Measurements from ENCODE around the gene DSCAML1.

Gene DSCAML1

GRCh38 chr11:117464778-117465177 lies 332.2 kb downstream of the DSCAML1 start:
- no peaks in the 10 kb centered on the region for H3K27me3 ChIP-seq (ENCODE audit: control insufficient read depth in 2 of 2, insufficient read depth in 2 of 2, low read length in 2 of 2)
- H3K36me3 ChIP-seq (ENCODE audit: control insufficient read depth in 2 of 2, insufficient read depth in 2 of 2, low read length in 2 of 2), result no peaks in the 10 kb centered on the region
- no peaks in the 10 kb centered on the region for H3K4me1 ChIP-seq (ENCODE audit: control insufficient read depth in 2 of 2, insufficient read depth in 2 of 2, low read length in 2 of 2)
- no peak overlapping the region for H3K27ac ChIP-seq (ENCODE audit: low read depth in 2 of 2, low read length in 2 of 2)
- no peak overlapping the region for H3K4me3 ChIP-seq (ENCODE audit: low read length in 2 of 2)
- no peak overlapping the region for H3K9ac ChIP-seq (ENCODE audit: low read depth in 1 of 2, low read length in 2 of 2)
- no peaks in the 10 kb centered on the region for H3K9me3 ChIP-seq (ENCODE audit: control insufficient read depth in 2 of 2, low read length in 2 of 2)

GRCh38 chr11:117462864-117463247 lies 334.2 kb downstream of the DSCAML1 start:
- H3K9ac ChIP-seq (ENCODE audit: low read depth in 1 of 2, low read length in 2 of 2), result no peak overlapping the region
- no peaks in the 10 kb centered on the region for H3K9me3 ChIP-seq (ENCODE audit: control insufficient read depth in 2 of 2, low read length in 2 of 2)
- no peaks in the 10 kb centered on the region for H3K27me3 ChIP-seq (ENCODE audit: control insufficient read depth in 2 of 2, insufficient read depth in 2 of 2, low read length in 2 of 2)

GRCh38 chr11:117462183-117462863 lies 334.7 kb downstream of the DSCAML1 start:
- H3K36me3 ChIP-seq (ENCODE audit: control insufficient read depth in 2 of 2, insufficient read depth in 2 of 2, low read length in 2 of 2), result no peaks in the 10 kb centered on the region

More at GRCh38 chr11:117462864-117463247, 334.2 kb downstream of the DSCAML1 start:
- H3K4me1 ChIP-seq (ENCODE audit: control insufficient read depth in 2 of 2, insufficient read depth in 2 of 2, low read length in 2 of 2), result no peaks in the 10 kb centered on the region
- H3K36me3 ChIP-seq (ENCODE audit: control insufficient read depth in 2 of 2, insufficient read depth in 2 of 2, low read length in 2 of 2), result no peaks in the 10 kb centered on the region
- H3K27ac ChIP-seq (ENCODE audit: low read depth in 2 of 2, low read length in 2 of 2), result no peak overlapping the region
- no peak overlapping the region for H3K4me3 ChIP-seq (ENCODE audit: low read length in 2 of 2)

GRCh38 chr11:117461396-117462182 lies 335.4 kb downstream of the DSCAML1 start:
- no peak overlapping the region for H3K27ac ChIP-seq (ENCODE audit: low read depth in 2 of 2, low read length in 2 of 2)

More at GRCh38 chr11:117462183-117462863, 334.7 kb downstream of the DSCAML1 start:
- H3K27ac ChIP-seq (ENCODE audit: low read depth in 2 of 2, low read length in 2 of 2), result no peak overlapping the region
- no peak overlapping the region for H3K9ac ChIP-seq (ENCODE audit: low read depth in 1 of 2, low read length in 2 of 2)
- H3K4me1 ChIP-seq (ENCODE audit: control insufficient read depth in 2 of 2, insufficient read depth in 2 of 2, low read length in 2 of 2), result no peaks in the 10 kb centered on the region
- H3K27me3 ChIP-seq (ENCODE audit: control insufficient read depth in 2 of 2, insufficient read depth in 2 of 2, low read length in 2 of 2), result no peaks in the 10 kb centered on the region
- no peak overlapping the region for H3K4me3 ChIP-seq (ENCODE audit: low read length in 2 of 2)
- no peaks in the 10 kb centered on the region for H3K9me3 ChIP-seq (ENCODE audit: control insufficient read depth in 2 of 2, low read length in 2 of 2)

GRCh38 chr11:117459979-117460300 lies 337.1 kb downstream of the DSCAML1 start:
- no peaks in the 10 kb centered on the region for H3K27me3 ChIP-seq (ENCODE audit: control insufficient read depth in 2 of 2, insufficient read depth in 2 of 2, low read length in 2 of 2)
- no peak overlapping the region for H3K27ac ChIP-seq (ENCODE audit: low read depth in 2 of 2, low read length in 2 of 2)
- H3K9ac ChIP-seq (ENCODE audit: low read depth in 1 of 2, low read length in 2 of 2), result no peak overlapping the region
- H3K4me3 ChIP-seq (ENCODE audit: low read length in 2 of 2), result no peak overlapping the region
- H3K9me3 ChIP-seq (ENCODE audit: control insufficient read depth in 2 of 2, low read length in 2 of 2), result no peaks in the 10 kb centered on the region
- no peaks in the 10 kb centered on the region for H3K36me3 ChIP-seq (ENCODE audit: control insufficient read depth in 2 of 2, insufficient read depth in 2 of 2, low read length in 2 of 2)
- no peaks in the 10 kb centered on the region for H3K4me1 ChIP-seq (ENCODE audit: control insufficient read depth in 2 of 2, insufficient read depth in 2 of 2, low read length in 2 of 2)

More at GRCh38 chr11:117461396-117462182, 335.4 kb downstream of the DSCAML1 start:
- Histone ChIP-seq H3K4me3 (ENCODE audit: low read length in 2 of 2) (no peak overlapping the region), H3K9me3 (ENCODE audit: control insufficient read depth in 2 of 2, low read length in 2 of 2) (no peaks in the 10 kb centered on the region), H3K27me3 (ENCODE audit: control insufficient read depth in 2 of 2, insufficient read depth in 2 of 2, low read length in 2 of 2) (no peaks in the 10 kb centered on the region), H3K9ac (ENCODE audit: low read depth in 1 of 2, low read length in 2 of 2) (no peak overlapping the region), H3K4me1 (ENCODE audit: control insufficient read depth in 2 of 2, insufficient read depth in 2 of 2, low read length in 2 of 2) (no peaks in the 10 kb centered on the region), H3K36me3 (ENCODE audit: control insufficient read depth in 2 of 2, insufficient read depth in 2 of 2, low read length in 2 of 2) (no peaks in the 10 kb centered on the region)

GRCh38 chr11:117459123-117459978 lies 337.7 kb downstream of the DSCAML1 start:
- H3K27me3 ChIP-seq (ENCODE audit: control insufficient read depth in 2 of 2, insufficient read depth in 2 of 2, low read length in 2 of 2), result no peaks in the 10 kb centered on the region
- no peaks in the 10 kb centered on the region for H3K36me3 ChIP-seq (ENCODE audit: control insufficient read depth in 2 of 2, insufficient read depth in 2 of 2, low read length in 2 of 2)
- H3K27ac ChIP-seq (ENCODE audit: low read depth in 2 of 2, low read length in 2 of 2), result no peak overlapping the region
- H3K4me1 ChIP-seq (ENCODE audit: control insufficient read depth in 2 of 2, insufficient read depth in 2 of 2, low read length in 2 of 2), result no peaks in the 10 kb centered on the region
- no peak overlapping the region for H3K9ac ChIP-seq (ENCODE audit: low read depth in 1 of 2, low read length in 2 of 2)
- H3K9me3 ChIP-seq (ENCODE audit: control insufficient read depth in 2 of 2, low read length in 2 of 2), result no peaks in the 10 kb centered on the region
- no peak overlapping the region for H3K4me3 ChIP-seq (ENCODE audit: low read length in 2 of 2)

GRCh38 chr11:117458275-117459122 lies 338.5 kb downstream of the DSCAML1 start:
- Histone ChIP-seq H3K4me3 (ENCODE audit: low read length in 2 of 2) (no peak overlapping the region), H3K4me1 (ENCODE audit: control insufficient read depth in 2 of 2, insufficient read depth in 2 of 2, low read length in 2 of 2) (no peaks in the 10 kb centered on the region), H3K9ac (ENCODE audit: low read depth in 1 of 2, low read length in 2 of 2) (no peak overlapping the region), H3K27ac (ENCODE audit: low read depth in 2 of 2, low read length in 2 of 2) (no peak overlapping the region), H3K36me3 (ENCODE audit: control insufficient read depth in 2 of 2, insufficient read depth in 2 of 2, low read length in 2 of 2) (no peaks in the 10 kb centered on the region), H3K9me3 (ENCODE audit: control insufficient read depth in 2 of 2, low read length in 2 of 2) (no peaks in the 10 kb centered on the region), H3K27me3 (ENCODE audit: control insufficient read depth in 2 of 2, insufficient read depth in 2 of 2, low read length in 2 of 2) (no peaks in the 10 kb centered on the region)

- Histone ChIP-seq H3K9me3 (ENCODE audit: control insufficient read depth in 2 of 2, low read length in 2 of 2) (no peaks in the 10 kb centered on the region), H3K9ac (ENCODE audit: low read depth in 1 of 2, low read length in 2 of 2) (no peak overlapping the region), H3K4me1 (ENCODE audit: control insufficient read depth in 2 of 2, insufficient read depth in 2 of 2, low read length in 2 of 2) (no peaks in the 10 kb centered on the region), H3K27me3 (ENCODE audit: control insufficient read depth in 2 of 2, insufficient read depth in 2 of 2, low read length in 2 of 2) (no peaks in the 10 kb centered on the region), H3K36me3 (ENCODE audit: control insufficient read depth in 2 of 2, insufficient read depth in 2 of 2, low read length in 2 of 2) (no peaks in the 10 kb centered on the region), H3K27ac (ENCODE audit: low read depth in 2 of 2, low read length in 2 of 2) (no peak overlapping the region), H3K4me3 (ENCODE audit: low read length in 2 of 2) (no peak overlapping the region)
Measured at GRCh38 chr11:117457835-117458234, 339.2 kb downstream of the DSCAML1 start.

- Histone ChIP-seq H3K27ac (ENCODE audit: low read depth in 2 of 2, low read length in 2 of 2) (no peak overlapping the region), H3K9ac (ENCODE audit: low read depth in 1 of 2, low read length in 2 of 2) (no peak overlapping the region)
Measured at GRCh38 chr11:117457031-117457785, 339.8 kb downstream of the DSCAML1 start.

More at GRCh38 chr11:117457031-117457785, 339.8 kb downstream of the DSCAML1 start:
- H3K4me3 ChIP-seq (ENCODE audit: low read length in 2 of 2), result no peak overlapping the region
- H3K9me3 ChIP-seq (ENCODE audit: control insufficient read depth in 2 of 2, low read length in 2 of 2), result no peaks in the 10 kb centered on the region
- no peaks in the 10 kb centered on the region for H3K36me3 ChIP-seq (ENCODE audit: control insufficient read depth in 2 of 2, insufficient read depth in 2 of 2, low read length in 2 of 2)
- H3K4me1 ChIP-seq (ENCODE audit: control insufficient read depth in 2 of 2, insufficient read depth in 2 of 2, low read length in 2 of 2), result no peaks in the 10 kb centered on the region
- H3K27me3 ChIP-seq (ENCODE audit: control insufficient read depth in 2 of 2, insufficient read depth in 2 of 2, low read length in 2 of 2), result no peaks in the 10 kb centered on the region
